ENCODE results near the gene CCL21.

The CCL21 gene

GRCh38 chr9:34691936-34692315, 18.0 kb downstream of the CCL21 start:
- no peaks in the 10 kb centered on the region for H3K79me2 ChIP-seq (ENCODE audit: insufficient read depth, low read length)
- no peaks in the 10 kb centered on the region for H3F3A ChIP-seq (ENCODE audit: insufficient read depth, low read length)
- H3K27ac ChIP-seq (ENCODE audit: low read depth, low read length, poor library complexity, severe bottlenecking): no peak overlapping the region
- no peak overlapping the region for H3K9ac ChIP-seq (ENCODE audit: low read length)
- no peaks in the 10 kb centered on the region for H3K9me3 ChIP-seq (ENCODE audit: low read length)
- no peaks in the 10 kb centered on the region for H3K4me1 ChIP-seq (ENCODE audit: insufficient read depth, low read length, severe bottlenecking)
- no peaks in the 10 kb centered on the region for H3K36me3 ChIP-seq (ENCODE audit: insufficient read depth, low read length)
- TF ChIP-seq CTCF (IDR thresholded peaks at IDR 0.05; ENCODE audit: low read length) (no peak), EZH2 (IDR thresholded peaks at IDR 0.05; ENCODE audit: borderline replicate concordance, low read length) (no peak)
- no peaks in the 10 kb centered on the region for H3K9me2 ChIP-seq (ENCODE audit: low read depth, low read length)
- no peaks in the 10 kb centered on the region for H3K27me3 ChIP-seq (ENCODE audit: insufficient read depth, low read length)
- no peak overlapping the region for H3K4me2 ChIP-seq (ENCODE audit: low read length)
- H2AFZ ChIP-seq (ENCODE audit: low read length): no peak overlapping the region
- no peak overlapping the region for H3K4me3 ChIP-seq (ENCODE audit: low read depth, low read length, poor library complexity, severe bottlenecking)
- no peaks in the 10 kb centered on the region for H4K20me1 ChIP-seq (ENCODE audit: insufficient read depth, low read length)

GRCh38 chr9:34690983-34691935, 18.7 kb downstream of the CCL21 start, which contains the start of gene CCL19:
TSS of gene CCL19 (minus strand) at chr9:34691276. CDS start at chr9:34691139, 137 bp downstream.
- H3K27me3 ChIP-seq (ENCODE audit: insufficient read depth, low read length): no peaks in the 10 kb centered on the region
- no peaks in the 10 kb centered on the region for H4K20me1 ChIP-seq (ENCODE audit: insufficient read depth, low read length)
- no peak within 1 kb of the TSS for H3K9ac ChIP-seq (ENCODE audit: low read length)
- no peaks in the 10 kb centered on the region for H3K9me3 ChIP-seq (ENCODE audit: low read length)
- no peak within 1 kb of the TSS for H3K27ac ChIP-seq (ENCODE audit: low read depth, low read length, poor library complexity, severe bottlenecking)
- TF ChIP-seq EZH2 (IDR thresholded peaks at IDR 0.05; ENCODE audit: borderline replicate concordance, low read length) (no peak), CTCF (IDR thresholded peaks at IDR 0.05; ENCODE audit: low read length) (no peak)
- no peak within 1 kb of the TSS for H3K4me3 ChIP-seq (ENCODE audit: low read depth, low read length, poor library complexity, severe bottlenecking)
- H3K4me1 ChIP-seq (ENCODE audit: insufficient read depth, low read length, severe bottlenecking): no peaks in the 10 kb centered on the region
- H3K79me2 ChIP-seq (ENCODE audit: insufficient read depth, low read length): no peaks in the 10 kb centered on the region
- H2AFZ ChIP-seq (ENCODE audit: low read length): no peak within 1 kb of the TSS
- no peaks in the 10 kb centered on the region for H3F3A ChIP-seq (ENCODE audit: insufficient read depth, low read length)
- H3K4me2 ChIP-seq (ENCODE audit: low read length): no peak within 1 kb of the TSS
- H3K9me2 ChIP-seq (ENCODE audit: low read depth, low read length): no peaks in the 10 kb centered on the region
- H3K36me3 ChIP-seq (ENCODE audit: insufficient read depth, low read length): no peaks in the 10 kb centered on the region

GRCh38 chr9:34689512-34689911, 20.4 kb downstream of the CCL21 start:
- no peaks in the 10 kb centered on the region for H3K27me3 ChIP-seq (ENCODE audit: insufficient read depth, low read length)
- H3F3A ChIP-seq (ENCODE audit: insufficient read depth, low read length): no peaks in the 10 kb centered on the region
- H3K4me1 ChIP-seq (ENCODE audit: insufficient read depth, low read length, severe bottlenecking): no peaks in the 10 kb centered on the region
- H4K20me1 ChIP-seq (ENCODE audit: insufficient read depth, low read length): no peaks in the 10 kb centered on the region
- no peaks in the 10 kb centered on the region for H3K36me3 ChIP-seq (ENCODE audit: insufficient read depth, low read length)
- no peak overlapping the region for H2AFZ ChIP-seq (ENCODE audit: low read length)
- H3K9me2 ChIP-seq (ENCODE audit: low read depth, low read length): no peaks in the 10 kb centered on the region
- no peak overlapping the region for H3K4me3 ChIP-seq (ENCODE audit: low read depth, low read length, poor library complexity, severe bottlenecking)
- H3K9ac ChIP-seq (ENCODE audit: low read length): no peak overlapping the region
- H3K4me2 ChIP-seq (ENCODE audit: low read length): no peak overlapping the region
- H3K9me3 ChIP-seq (ENCODE audit: low read length): no peaks in the 10 kb centered on the region
- H3K27ac ChIP-seq (ENCODE audit: low read depth, low read length, poor library complexity, severe bottlenecking): no peak overlapping the region
- H3K79me2 ChIP-seq (ENCODE audit: insufficient read depth, low read length): no peaks in the 10 kb centered on the region
- TF ChIP-seq EZH2 (IDR thresholded peaks at IDR 0.05; ENCODE audit: borderline replicate concordance, low read length) (no peak), CTCF (IDR thresholded peaks at IDR 0.05; ENCODE audit: low read length) (no peak)

Data from OCI-LY1 (cell line).